ENCODE data around the gene FOXO3.

FOXO3 gene

GRCh38 chr6:108697561-108698161 lies 136.9 kb downstream of the FOXO3 start:
- TF ChIP-seq, protein P1, sequence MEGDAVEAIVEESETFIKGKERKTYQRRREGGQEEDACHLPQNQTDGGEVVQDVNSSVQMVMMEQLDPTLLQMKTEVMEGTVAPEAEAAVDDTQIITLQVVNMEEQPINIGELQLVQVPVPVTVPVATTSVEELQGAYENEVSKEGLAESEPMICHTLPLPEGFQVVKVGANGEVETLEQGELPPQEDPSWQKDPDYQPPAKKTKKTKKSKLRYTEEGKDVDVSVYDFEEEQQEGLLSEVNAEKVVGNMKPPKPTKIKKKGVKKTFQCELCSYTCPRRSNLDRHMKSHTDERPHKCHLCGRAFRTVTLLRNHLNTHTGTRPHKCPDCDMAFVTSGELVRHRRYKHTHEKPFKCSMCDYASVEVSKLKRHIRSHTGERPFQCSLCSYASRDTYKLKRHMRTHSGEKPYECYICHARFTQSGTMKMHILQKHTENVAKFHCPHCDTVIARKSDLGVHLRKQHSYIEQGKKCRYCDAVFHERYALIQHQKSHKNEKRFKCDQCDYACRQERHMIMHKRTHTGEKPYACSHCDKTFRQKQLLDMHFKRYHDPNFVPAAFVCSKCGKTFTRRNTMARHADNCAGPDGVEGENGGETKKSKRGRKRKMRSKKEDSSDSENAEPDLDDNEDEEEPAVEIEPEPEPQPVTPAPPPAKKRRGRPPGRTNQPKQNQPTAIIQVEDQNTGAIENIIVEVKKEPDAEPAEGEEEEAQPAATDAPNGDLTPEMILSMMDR (conservative IDR thresholded peaks at IDR 0.05; ENCODE audit: low read depth): no peak
- H3K27ac ChIP-seq: no peak overlapping the region
- ChIA-PET POLR2A (ENCODE audit: low non-redundant PET) (no interaction called here), CTCF (no interaction called here)
- no peak for DNase-seq (ENCODE audit: low spot score)

GRCh38 chr6:108698593-108699289 lies 138.0 kb downstream of the FOXO3 start:
- 0 out of 2 replicates have a peak overlapping the region, but pooled peaks have one; percentile 1 for H3K27ac ChIP-seq
- ChIA-PET POLR2A (ENCODE audit: low non-redundant PET) (no interaction called here), CTCF (interaction anchor here (0.6 kb wide), 1 partner anchor 122 kb away, joined by 3 read pairs; no protein-coding TSS in a partner anchor)
- no peak for DNase-seq (ENCODE audit: low spot score)
- TF ChIP-seq, protein P1 (conservative IDR thresholded peaks at IDR 0.05; ENCODE audit: low read depth): no peak

GRCh38 chr6:108699290-108700041 lies 138.7 kb downstream of the FOXO3 start:
- DNase-seq (ENCODE audit: low spot score): no peak
- 0 out of 2 replicates have a peak overlapping the region, but pooled peaks have one; percentile 1 for H3K27ac ChIP-seq
- POLR2A ChIA-PET (ENCODE audit: low non-redundant PET): no interaction called here
- TF ChIP-seq, protein P1 (conservative IDR thresholded peaks at IDR 0.05; ENCODE audit: low read depth): no peak
- CTCF ChIA-PET: no interaction called here

DNA sequence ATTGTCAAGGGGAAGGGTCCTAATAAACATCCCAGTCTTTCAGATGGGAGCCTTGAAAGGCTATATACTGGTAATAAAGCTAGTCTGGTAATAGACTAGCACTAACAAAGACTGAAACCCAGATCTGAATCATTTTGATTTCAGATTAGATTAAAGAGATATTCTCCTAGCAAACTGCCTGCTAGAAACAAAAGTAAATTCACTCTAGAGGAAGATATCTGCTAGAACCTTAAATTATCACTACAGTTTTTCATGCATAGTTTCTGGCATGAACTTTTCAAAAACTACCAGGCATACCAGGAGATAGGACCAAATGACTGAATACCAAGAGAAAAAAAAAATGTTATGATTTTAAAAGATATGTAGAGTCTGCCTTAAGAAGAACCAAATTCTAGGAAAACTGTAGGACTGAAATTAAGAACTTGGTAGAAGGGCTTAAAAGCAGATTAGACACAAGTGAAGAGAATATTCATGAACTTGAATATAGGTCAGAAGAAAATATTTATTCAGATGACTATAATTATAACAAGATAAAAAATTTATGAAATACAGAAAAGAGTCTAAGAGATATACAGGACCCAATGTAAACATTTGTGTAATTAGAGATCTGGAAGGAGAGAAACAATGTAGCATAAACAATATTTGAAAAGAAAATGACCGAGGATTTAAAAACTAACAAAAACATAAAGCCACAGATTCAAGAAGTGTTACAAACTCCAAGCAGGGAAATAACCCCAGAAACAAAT lies 141.6 kb downstream of the FOXO3 start:
- H3K27ac ChIP-seq: no peak overlapping the region
- CTCF ChIA-PET: interaction anchor here (0.7 kb wide), 1 partner anchor 35 kb away, joined by 3 read pairs; no protein-coding TSS in a partner anchor

DNA sequence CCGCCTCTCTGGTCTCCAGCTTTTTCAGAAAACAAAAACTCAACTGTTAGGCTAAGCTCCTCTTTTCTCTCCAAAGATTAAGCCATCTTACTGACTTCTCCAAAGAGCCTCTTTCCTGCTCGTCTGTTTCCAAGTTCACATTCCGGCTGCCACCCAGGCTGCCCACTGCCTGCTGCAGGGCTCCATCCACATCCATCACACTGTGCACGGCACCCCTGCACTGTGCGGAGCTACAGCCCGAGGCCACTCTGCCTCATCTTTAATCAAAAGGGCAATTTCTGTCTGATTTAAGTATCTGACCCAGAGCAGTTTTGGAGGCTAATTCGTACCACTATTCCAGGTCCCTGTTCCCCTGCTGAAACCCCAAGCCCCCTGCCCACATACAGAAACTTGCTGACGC lies 145.9 kb downstream of the FOXO3 start:
- POLR2A ChIA-PET (ENCODE audit: low non-redundant PET): no interaction called here
- TF ChIP-seq, protein P1 (conservative IDR thresholded peaks at IDR 0.05; ENCODE audit: low read depth): no peak
- DNase-seq (ENCODE audit: low spot score): no peak
- CTCF ChIA-PET: no interaction called here
- H3K27ac ChIP-seq: no peak overlapping the region

More for the DNA sequence above, 141.6 kb downstream of the FOXO3 start:
- no peak for DNase-seq (ENCODE audit: low spot score)
- POLR2A ChIA-PET (ENCODE audit: low non-redundant PET): interaction anchor here (0.6 kb wide), 1 partner anchor 8 kb away, joined by 3 read pairs; no protein-coding TSS in a partner anchor
- TF ChIP-seq, protein P1 (conservative IDR thresholded peaks at IDR 0.05; ENCODE audit: low read depth): no peak
